Activated T-cell treated with anti-CD3 and anti-CD28 coated beads for 48 hours (primary cell): Measurements from ENCODE around the gene PPP1R9B.

ENCODE experiments used
- DNase-seq: peaks from one replicate; pipeline ENCODE4 v3.0.0-alpha.2; 2020; ENCODE audit warnings: low read depth

PPP1R9B gene

DNA sequence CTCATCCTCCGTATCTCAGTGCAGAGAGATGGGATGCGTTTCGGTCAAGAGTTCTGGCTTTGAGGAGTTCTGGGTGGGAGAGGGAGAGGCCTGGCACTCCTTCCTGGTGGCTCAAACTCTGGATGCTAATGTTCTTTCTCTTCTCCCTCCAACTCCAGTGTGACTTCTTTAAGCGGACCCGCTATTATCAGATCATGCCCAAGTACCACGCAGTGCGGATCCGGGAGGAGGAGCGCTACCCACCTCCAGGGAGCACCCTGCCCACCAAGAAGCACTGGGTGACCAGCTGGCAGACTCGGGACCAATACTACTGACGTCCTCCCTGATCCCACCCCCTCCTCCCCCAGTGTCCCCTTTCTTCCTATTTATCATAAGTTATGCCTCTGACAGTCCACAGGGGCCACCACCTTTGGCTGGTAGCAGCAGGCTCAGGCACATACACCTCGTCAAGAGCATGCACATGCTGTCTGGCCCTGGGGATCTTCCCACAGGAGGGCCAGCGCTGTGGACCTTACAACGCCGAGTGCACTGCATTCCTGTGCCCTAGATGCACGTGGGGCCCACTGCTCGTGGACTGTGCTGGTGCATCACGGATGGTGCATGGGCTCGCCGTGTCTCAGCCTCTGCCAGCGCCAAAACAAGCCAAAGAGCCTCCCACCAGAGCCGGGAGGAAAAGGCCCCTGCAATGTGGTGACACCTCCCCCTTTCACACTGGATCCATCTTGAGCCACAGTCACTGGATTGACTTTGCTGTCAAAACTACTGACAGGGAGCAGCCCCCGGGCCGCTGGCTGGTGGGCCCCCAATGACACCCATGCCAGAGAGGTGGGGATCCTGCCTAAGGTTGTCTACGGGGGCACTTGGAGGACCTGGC, 61.3 kb downstream of the PPP1R9B start:
- DNase-seq: no peak

DNA sequence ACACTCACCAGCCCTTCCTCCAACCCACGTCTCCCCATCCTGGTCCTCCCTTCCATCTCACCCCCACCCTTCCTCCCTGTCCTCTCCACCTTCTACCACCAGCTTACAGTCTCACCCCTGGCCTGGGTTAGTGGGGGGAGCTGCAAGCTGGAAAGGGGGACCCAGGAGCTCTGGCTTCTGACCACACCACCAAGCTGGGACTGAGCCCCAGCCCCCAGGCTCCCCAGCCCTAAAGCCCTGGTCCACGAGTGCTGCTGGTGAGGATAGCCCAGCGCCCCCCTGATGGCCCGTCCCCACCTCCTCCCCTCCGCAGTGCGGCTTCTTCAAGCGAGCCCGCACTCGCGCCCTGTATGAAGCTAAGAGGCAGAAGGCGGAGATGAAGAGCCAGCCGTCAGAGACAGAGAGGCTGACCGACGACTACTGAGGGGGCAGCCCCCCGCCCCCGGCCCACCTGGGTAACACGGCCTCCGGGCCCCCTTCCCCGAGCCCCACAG, 62.5 kb downstream of the PPP1R9B start:
- DNase-seq: no peak

DNA sequence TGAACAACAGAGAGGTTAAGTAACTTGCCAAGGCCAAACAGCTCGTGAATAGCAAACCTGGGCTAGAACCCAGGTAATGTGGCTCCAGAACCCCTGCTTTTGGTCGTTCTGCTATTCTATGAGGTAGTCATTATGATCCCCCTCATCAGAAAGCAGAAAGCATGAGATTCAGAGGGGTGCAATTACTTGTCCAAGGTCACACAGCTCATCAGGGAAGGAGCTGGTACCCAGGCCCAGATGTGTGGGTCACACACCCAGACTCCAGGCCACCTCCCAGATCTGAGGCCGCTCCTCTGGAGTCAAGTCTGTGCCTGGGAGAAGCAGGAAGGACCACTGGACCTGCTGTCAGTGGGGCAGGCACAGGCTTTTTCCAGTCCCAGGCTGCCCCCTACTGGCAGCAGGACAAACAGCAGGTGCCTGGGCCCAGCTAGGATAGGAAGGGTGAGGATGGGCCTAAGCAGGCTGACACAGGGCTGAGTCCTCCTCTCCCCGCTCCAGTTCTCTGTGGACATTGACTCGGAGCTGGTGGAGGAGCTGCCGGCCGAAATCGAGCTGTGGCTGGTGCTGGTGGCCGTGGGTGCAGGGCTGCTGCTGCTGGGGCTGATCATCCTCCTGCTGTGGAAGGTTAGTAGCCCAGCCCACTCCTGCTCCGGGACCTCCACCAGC, 63.1 kb downstream of the PPP1R9B start:
- peak; percentile 74 for DNase-seq
